Measurements from ENCODE around the gene FADD.

FADD gene

DNA sequence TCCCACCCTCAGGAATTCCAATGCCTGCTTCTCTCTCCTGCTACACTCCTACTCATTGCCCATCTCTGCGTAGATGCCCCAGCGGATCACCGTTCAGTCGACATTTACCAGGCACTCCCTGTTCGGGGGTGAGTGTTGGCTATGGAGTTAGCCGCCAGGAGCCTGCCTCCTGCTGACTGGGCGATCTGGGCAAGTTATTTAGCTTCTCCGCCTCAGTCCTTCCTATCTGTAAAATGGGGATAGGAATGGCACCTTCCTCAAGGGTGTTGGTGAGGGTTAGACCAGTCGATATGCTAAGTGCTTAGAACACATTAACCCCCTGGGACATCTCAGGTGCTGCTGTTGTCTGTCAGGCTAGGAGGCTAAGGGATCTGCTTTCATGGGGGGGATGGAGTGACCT lies 30.9 kb downstream of the FADD start:
- in situ Hi-C loops (cut with HindIII; ENCODE audit: low pct_unique_long_range_greater_than_20kb, low sequenced_read_pairs), result no loop called here
- TF ChIP-seq JUND (IDR thresholded peaks at IDR 0.05; ENCODE audit: low read depth), result no peak
- no peak for DNase-seq (ENCODE audit: low read depth in 1 of 2, low spot score in 1 of 2)

GRCh38 chr11:70240337-70240736 lies 37.2 kb downstream of the FADD start:
- in situ Hi-C loops (cut with HindIII; ENCODE audit: low pct_unique_long_range_greater_than_20kb, low sequenced_read_pairs), result no loop called here
- DNase-seq (ENCODE audit: low read depth in 1 of 2, low spot score in 1 of 2), result no peak
- no peak for TF ChIP-seq JUND (IDR thresholded peaks at IDR 0.05; ENCODE audit: low read depth)

DNA sequence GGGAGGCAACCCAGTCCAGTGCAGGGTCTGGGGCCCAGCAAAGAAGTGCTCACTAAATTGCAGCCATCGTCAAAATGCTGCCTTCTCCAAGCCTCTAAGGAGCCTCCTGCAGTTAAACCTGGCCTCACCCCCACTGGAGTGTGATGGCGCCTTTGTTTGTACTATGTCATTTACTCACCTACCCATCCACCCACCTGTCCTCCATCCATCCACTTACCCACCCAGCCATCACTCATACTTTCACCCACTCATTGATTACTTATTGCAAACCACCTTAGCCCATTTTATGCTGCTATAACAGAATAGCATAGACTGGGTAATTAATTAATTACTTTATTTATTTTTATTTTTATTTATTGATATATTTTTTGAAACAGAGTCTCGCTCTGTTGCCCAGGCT lies 38.6 kb downstream of the FADD start:
- in situ Hi-C loops (cut with HindIII; ENCODE audit: low pct_unique_long_range_greater_than_20kb, low sequenced_read_pairs), result no loop called here
- no peak for DNase-seq (ENCODE audit: low read depth in 1 of 2, low spot score in 1 of 2)
- TF ChIP-seq JUND (IDR thresholded peaks at IDR 0.05; ENCODE audit: low read depth), result no peak

- DNase-seq (ENCODE audit: low read depth in 1 of 2, low spot score in 1 of 2), result no peak
- in situ Hi-C loops (cut with HindIII; ENCODE audit: low pct_unique_long_range_greater_than_20kb, low sequenced_read_pairs), result no loop called here
- TF ChIP-seq JUND (IDR thresholded peaks at IDR 0.05; ENCODE audit: low read depth), result no peak
Observed at GRCh38 chr11:70242885-70243284, 39.8 kb downstream of the FADD start.

- TF ChIP-seq JUND (IDR thresholded peaks at IDR 0.05; ENCODE audit: low read depth), result no peak
- in situ Hi-C loops (cut with HindIII; ENCODE audit: low pct_unique_long_range_greater_than_20kb, low sequenced_read_pairs), result no loop called here
- DNase-seq (ENCODE audit: low read depth in 1 of 2, low spot score in 1 of 2), result no peak
Observed at GRCh38 chr11:70243912-70244652, 41.0 kb downstream of the FADD start.

DNA sequence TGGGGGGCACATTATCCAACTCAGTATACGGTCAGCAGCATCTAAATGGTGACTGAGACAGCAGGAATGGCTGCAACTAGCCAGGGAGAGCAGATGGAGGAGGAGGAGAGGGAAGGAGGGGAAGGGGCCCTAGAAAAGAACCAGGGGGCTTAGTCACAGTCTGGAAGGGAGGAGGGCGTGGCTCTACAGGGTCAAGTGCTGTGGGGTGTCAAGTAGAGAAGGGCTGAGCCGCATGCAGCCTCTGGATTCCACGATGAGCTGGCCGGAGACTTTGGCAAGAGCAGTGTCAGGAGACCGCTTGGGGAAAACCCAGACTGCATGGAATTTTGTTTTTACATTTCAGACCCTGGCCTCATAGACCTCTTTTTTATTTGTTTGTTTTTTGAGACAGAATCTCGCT lies 41.6 kb downstream of the FADD start:
- no peak for TF ChIP-seq JUND (IDR thresholded peaks at IDR 0.05; ENCODE audit: low read depth)
- DNase-seq (ENCODE audit: low read depth in 1 of 2, low spot score in 1 of 2), result no peak
- in situ Hi-C loops (cut with HindIII; ENCODE audit: low pct_unique_long_range_greater_than_20kb, low sequenced_read_pairs), result no loop called here

DNA sequence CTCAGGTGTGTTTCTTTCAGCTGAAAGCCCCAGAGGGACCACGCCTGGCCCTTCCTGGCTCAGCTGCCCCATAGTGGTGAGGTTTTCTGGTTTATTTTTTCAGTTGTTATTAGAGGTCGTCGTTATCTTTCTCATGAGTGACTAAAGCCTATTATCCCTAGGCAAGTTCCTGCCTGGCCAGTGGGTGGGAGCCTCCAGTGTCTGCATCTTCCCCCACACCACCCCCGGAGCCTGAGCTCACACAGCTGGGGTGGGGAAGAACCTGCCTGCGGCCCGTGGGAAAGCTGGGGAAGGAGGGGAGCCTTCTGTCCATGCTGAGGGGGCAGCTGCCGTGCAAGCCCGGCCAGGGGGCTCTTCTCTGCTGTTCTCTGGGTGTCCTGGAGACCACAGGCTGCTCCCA lies 43.1 kb downstream of the FADD start:
- in situ Hi-C loops (cut with HindIII; ENCODE audit: low pct_unique_long_range_greater_than_20kb, low sequenced_read_pairs), result no loop called here
- DNase-seq (ENCODE audit: low read depth in 1 of 2, low spot score in 1 of 2), result no peak
- TF ChIP-seq JUND (IDR thresholded peaks at IDR 0.05; ENCODE audit: low read depth), result no peak

GRCh38 chr11:70247042-70247709 lies 44.1 kb downstream of the FADD start:
- DNase-seq (ENCODE audit: low read depth in 1 of 2, low spot score in 1 of 2), result no peak
- in situ Hi-C loops (cut with HindIII; ENCODE audit: low pct_unique_long_range_greater_than_20kb, low sequenced_read_pairs), result no loop called here
- no peak for TF ChIP-seq JUND (IDR thresholded peaks at IDR 0.05; ENCODE audit: low read depth)

- in situ Hi-C loops (cut with HindIII; ENCODE audit: low pct_unique_long_range_greater_than_20kb, low sequenced_read_pairs), result no loop called here
- peak; percentile 57 to 90 for DNase-seq (ENCODE audit: low read depth in 1 of 2, low spot score in 1 of 2)
- TF ChIP-seq JUND (IDR thresholded peaks at IDR 0.05; ENCODE audit: low read depth), result no peak
Observed at GRCh38 chr11:70247710-70248072, 44.6 kb downstream of the FADD start.

DNA sequence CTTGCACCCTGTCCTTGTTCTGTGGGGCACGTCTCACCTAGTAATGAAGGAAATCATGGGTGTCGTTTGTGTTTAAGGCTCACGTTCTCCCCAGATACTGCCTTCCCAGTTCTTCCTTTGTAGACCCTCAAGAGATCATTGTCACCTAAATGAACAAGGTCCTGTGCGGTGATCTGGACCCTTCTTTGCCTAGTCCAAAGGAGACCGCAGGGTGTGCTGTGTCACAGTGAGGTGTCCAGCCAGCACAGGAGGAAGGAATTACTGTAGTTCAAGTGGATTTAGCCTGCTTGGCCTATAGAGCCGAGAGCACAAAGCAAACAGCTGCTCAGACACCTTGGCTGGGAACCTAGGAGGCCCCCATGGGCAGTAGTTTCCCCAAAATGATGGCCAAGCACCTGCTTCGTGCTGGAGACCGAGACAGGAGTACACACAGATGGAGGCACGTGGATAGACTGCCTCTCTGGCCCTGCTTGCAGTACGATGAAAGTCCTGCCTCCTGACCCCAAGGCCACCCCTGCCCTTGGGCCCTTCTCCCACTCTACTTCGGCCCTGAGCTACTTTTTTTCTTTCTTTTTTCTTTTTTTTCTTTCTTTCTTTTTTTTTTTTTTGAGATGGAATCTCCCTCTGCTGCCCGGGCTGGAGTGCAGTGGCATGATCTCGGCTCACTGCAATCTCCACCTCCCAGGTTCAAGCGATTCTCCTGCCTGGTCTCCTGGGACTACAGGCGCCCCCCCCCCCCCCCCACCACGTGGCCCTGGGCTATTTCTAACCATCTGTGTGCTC lies 48.0 kb downstream of the FADD start:
- no peak for TF ChIP-seq JUND (IDR thresholded peaks at IDR 0.05; ENCODE audit: low read depth)
- in situ Hi-C loops (cut with HindIII; ENCODE audit: low pct_unique_long_range_greater_than_20kb, low sequenced_read_pairs), result no loop called here
- no peak for DNase-seq (ENCODE audit: low read depth in 1 of 2, low spot score in 1 of 2)

DNA sequence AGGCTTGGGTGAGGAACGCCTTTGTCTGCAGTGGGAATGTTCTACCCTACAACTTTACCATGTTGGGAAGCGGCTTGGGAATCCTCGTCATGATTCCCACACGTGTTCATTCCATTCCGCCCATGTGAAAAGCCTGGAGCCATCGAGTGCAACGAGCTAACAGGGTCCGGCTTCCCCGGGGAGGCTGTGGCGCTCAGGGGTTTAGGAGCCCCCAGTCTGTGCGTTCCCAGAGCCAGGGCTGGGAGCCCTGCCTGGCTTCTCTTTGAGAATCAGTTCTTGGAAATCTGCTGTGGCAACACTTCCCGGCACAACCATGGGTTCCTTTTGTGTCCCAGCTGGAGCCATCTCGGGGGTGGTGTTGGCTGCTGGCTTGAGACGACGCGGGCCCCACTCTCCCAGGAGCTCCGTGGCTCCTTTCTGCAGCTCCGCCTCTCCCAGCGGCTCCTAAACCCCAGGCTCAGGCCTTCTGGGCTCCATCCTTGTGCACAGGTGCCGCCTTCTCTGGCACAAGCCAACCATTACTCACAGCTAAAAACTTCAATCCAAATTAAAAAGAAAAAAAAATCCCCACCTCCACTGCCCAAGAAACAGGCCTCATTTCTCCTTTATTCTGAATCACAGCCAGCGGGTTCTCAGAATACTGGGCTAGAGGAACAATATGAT lies 48.7 kb downstream of the FADD start:
- in situ Hi-C loops (cut with HindIII; ENCODE audit: low pct_unique_long_range_greater_than_20kb, low sequenced_read_pairs), result no loop called here
- no peak for DNase-seq (ENCODE audit: low read depth in 1 of 2, low spot score in 1 of 2)
- TF ChIP-seq JUND (IDR thresholded peaks at IDR 0.05; ENCODE audit: low read depth), result no peak

- in situ Hi-C loops (cut with HindIII; ENCODE audit: low pct_unique_long_range_greater_than_20kb, low sequenced_read_pairs), result no loop called here
- no peak for TF ChIP-seq JUND (IDR thresholded peaks at IDR 0.05; ENCODE audit: low read depth)
Observed at GRCh38 chr11:70252844-70253243, 49.7 kb downstream of the FADD start.

More at GRCh38 chr11:70252844-70253243, 49.7 kb downstream of the FADD start:
- no peak for DNase-seq (ENCODE audit: low read depth in 1 of 2, low spot score in 1 of 2)
